ENCODE data around the gene TGFB3.

- TF ChIP-seq CTCF (IDR thresholded peaks at IDR 0.05), result no peak
- no peak for TF ChIP-seq EZH2 (IDR thresholded peaks at IDR 0.05; ENCODE audit: borderline replicate concordance, insufficient read depth, low read depth, low read length, poor library complexity, severe bottlenecking)
Measured at GRCh38 chr14:75913183-75913582, 68.6 kb downstream of the TGFB3 start.
